Activated T-cell treated with anti-CD3 and anti-CD28 coated beads, Interleukin-2, amount 50 U/mL, for 4 hours (primary cell): ENCODE results near the gene BTBD9. TPM values are rescaled to one million over a fixed set of nuclear protein-coding genes. Genes with fewer than 3 reads are reported as not detected.
"Not testable (repeated sequence)": the region's sequence is repeated elsewhere in the genome, so short reads cannot be mapped to it uniquely, and the experiment has no call there.

Experiments used
- ATAC-seq, 2 donors: fragments of 200-7000 bp; cut with Tn5 transposase; one replicate each; pipeline ENCODE4 v1.10.0; 2021
- DNase-seq: peaks from one replicate; pipeline ENCODE4 v3.0.0-alpha.2; 2020
- H3K27me3 Mint-ChIP-seq: one replicate; pipeline ENCODE4 v1.8.0; 2021; ENCODE audit warnings: low read depth, mixed read lengths
- H3K36me3 Mint-ChIP-seq: one replicate; pipeline ENCODE4 v1.8.0; 2022; ENCODE audit warnings: mixed read lengths; ENCODE audit not compliant: insufficient read depth
- H3K4me1 Mint-ChIP-seq: one replicate; pipeline ENCODE4 v1.8.0; 2021; ENCODE audit warnings: low read depth, mixed read lengths
- H3K4me3 Mint-ChIP-seq: one replicate; pipeline ENCODE4 v1.8.0; 2021; ENCODE audit warnings: mild to moderate bottlenecking, moderate library complexity, mixed read lengths
- H3K9me3 Mint-ChIP-seq: one replicate; pipeline ENCODE4 v1.8.0; 2021; ENCODE audit warnings: mixed read lengths
- total RNA-seq, 3 donors: library from RNA; stranded (reverse); gene quantifications; one replicate each; pipeline ENCODE4 v1.2.1, GENCODE V29; 2021

Gene BTBD9
- total RNA-seq, 3 donors from 2014 or later: 13.1 to 22.9 (median 15.5) TPM

- no peaks in the 10 kb centered on the region for H3K27me3 Mint-ChIP-seq
- DNase-seq (no peak), ATAC-seq (no peak)
- H3K4me1 Mint-ChIP-seq: peaks cover 18% of the 10 kb centered on the region
- H3K4me3 Mint-ChIP-seq: no peak overlapping the region
- peaks cover 15% of the 10 kb centered on the region for H3K36me3 Mint-ChIP-seq
- no peaks in the 10 kb centered on the region for H3K9me3 Mint-ChIP-seq
These were observed 495.3 kb downstream of the BTBD9 start for GRCh38 chr6:38144365-38144945.

DNA sequence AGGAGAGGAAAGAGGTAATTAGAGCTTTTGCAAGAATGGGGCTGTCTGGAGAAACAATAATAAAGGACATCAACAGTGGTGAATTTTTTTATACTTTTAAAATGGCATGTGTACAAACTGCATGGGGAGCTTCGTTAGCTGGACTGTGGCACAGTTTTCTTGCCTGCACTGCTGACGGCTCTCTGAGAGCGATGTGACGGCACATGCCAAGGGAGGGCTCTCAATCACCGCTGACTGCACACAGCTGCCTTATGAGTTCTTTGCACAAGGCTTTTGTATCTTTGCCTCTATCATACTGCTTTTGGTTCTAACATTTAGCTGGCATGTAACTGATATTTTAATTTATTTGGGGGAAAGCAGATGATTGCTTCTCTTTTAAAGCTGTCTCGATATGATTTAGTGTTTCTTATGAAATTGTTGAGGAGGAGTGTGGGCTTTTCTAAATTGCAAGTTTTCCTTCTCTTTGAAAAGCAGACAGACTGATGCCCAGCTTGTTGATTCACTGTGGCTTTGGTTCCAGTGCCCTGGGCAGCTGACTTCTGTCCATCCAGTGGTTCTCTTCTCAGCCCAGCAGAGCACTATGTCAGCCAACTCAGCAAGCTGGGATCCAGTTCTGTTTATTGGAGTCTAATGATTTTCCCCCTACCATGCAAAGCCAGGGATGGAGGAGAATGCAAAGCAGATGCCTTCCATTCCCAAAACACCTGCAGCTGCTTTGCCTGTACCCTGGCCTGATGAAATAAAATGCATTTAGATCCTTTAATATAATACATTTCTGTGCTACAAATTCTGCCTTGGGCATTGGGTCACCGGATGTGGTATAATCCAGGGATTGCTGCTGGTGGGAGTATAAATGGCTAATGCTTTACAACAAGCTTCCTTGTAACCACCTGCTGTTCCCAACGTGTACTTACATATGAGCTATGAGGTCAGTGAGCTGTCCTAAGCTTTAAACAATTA lies 496.3 kb downstream of the BTBD9 start:
- no peak overlapping the region for H3K4me3 Mint-ChIP-seq
- ATAC-seq: no peak
- H3K36me3 Mint-ChIP-seq: peaks cover 24% of the 10 kb centered on the region
- H3K27me3 Mint-ChIP-seq: no peaks in the 10 kb centered on the region
- H3K4me1 Mint-ChIP-seq: peaks cover 22% of the 10 kb centered on the region
- H3K9me3 Mint-ChIP-seq: no peaks in the 10 kb centered on the region
- DNase-seq: no peak

DNA sequence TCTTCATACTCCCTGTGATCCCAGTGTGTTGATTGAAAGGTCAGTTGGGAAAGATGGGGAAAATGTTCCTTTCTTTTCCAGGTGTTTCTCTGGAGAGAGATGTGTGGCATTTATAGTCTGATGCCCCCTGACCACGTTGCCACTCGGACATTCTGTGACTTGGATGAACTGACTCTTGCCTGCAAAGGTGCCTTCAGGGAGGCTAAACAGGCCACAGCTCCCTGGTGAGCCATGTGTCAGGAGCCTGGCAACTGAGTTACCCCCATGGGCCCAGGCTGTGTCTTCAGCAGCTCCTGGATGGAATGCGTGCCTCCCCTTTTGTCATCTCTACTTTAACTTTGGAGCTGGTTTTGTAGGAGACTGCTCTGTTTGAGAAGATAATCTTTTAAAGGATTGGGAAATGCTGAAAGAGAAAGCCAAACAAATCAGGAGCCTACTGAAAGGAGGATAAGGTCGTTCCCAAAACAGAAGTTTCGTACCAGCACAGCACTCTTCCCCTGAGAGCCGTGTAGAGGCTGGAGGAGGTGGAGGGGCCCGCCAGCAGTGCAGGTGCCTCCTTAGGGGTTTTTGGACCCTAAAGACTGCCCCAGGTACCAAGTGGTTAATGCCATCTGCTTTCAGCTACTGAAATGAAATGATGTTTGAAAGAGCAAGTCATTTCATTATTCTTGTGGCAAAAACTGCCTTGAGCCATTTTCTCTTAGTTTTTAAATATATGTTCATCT lies 497.4 kb downstream of the BTBD9 start:
- Mint-ChIP-seq H3K36me3 (peaks cover 25% of the 10 kb centered on the region), H3K4me3 (no peak overlapping the region), H3K4me1 (peaks cover 21% of the 10 kb centered on the region), H3K9me3 (no peaks in the 10 kb centered on the region), H3K27me3 (no peaks in the 10 kb centered on the region)
- no peak for DNase-seq
- no peak for ATAC-seq

DNA sequence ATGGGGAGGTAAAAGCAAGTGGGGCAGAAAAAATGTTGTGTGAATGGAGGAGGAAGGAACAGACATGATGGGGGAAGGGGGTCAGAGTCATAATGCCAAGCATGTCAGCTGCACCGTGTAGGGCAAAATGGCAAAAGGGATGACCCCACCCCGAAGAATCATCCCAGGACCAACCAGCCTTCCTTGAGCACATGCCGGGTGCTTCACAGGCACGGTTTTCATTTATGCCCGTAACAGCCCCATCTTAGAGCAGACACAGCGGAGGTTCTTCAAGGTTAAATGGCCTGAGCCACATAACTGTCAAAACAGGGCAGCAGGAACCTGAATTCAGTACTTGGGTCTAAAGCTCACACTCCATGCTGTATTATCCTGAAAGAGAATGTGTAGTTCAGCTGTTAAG lies 498.0 kb downstream of the BTBD9 start:
- no peaks in the 10 kb centered on the region for H3K27me3 Mint-ChIP-seq
- no peak overlapping the region for H3K4me3 Mint-ChIP-seq
- no peak for DNase-seq
- peaks cover 25% of the 10 kb centered on the region for H3K36me3 Mint-ChIP-seq
- no peak for ATAC-seq
- H3K9me3 Mint-ChIP-seq: no peaks in the 10 kb centered on the region
- H3K4me1 Mint-ChIP-seq: peaks cover 20% of the 10 kb centered on the region

GRCh38 chr6:38141085-38141484 lies 498.6 kb downstream of the BTBD9 start:
- ATAC-seq (no peak), DNase-seq (no peak)
- peaks cover 19% of the 10 kb centered on the region for H3K4me1 Mint-ChIP-seq
- H3K4me3 Mint-ChIP-seq: no peak overlapping the region
- no peaks in the 10 kb centered on the region for H3K9me3 Mint-ChIP-seq
- peaks cover 24% of the 10 kb centered on the region for H3K36me3 Mint-ChIP-seq
- no peaks in the 10 kb centered on the region for H3K27me3 Mint-ChIP-seq

DNA sequence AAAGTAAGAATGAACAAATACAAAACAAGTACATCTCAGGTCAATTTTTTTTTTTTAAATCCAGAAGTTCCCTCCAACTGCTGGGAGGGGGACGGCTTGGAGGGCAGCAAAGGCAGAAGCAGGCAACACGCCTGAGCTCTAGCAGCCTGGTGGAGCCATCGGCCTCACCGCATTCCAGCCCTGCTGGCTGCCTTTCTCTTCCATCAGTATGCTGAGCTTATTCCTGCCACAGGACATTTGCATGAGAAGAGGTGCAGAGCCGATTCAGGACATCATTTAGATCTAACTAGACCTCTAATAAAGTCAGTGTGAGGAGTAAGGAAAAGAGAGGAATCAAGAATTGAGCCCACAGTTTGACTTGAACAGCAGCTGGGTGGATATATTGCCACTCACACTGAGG lies 501.4 kb downstream of the BTBD9 start:
- Mint-ChIP-seq H3K36me3 (peaks cover 27% of the 10 kb centered on the region), H3K9me3 (no peaks in the 10 kb centered on the region), H3K27me3 (no peaks in the 10 kb centered on the region), H3K4me3 (no peak overlapping the region), H3K4me1 (peaks cover 16% of the 10 kb centered on the region)
- no peak for ATAC-seq
- no peak for DNase-seq

GRCh38 chr6:38137608-38138265 lies 502.0 kb downstream of the BTBD9 start:
- peaks cover 27% of the 10 kb centered on the region for H3K36me3 Mint-ChIP-seq
- DNase-seq (no peak), ATAC-seq (no peak)
- peaks cover 17% of the 10 kb centered on the region for H3K4me1 Mint-ChIP-seq
- H3K9me3 Mint-ChIP-seq: no peaks in the 10 kb centered on the region
- no peaks in the 10 kb centered on the region for H3K27me3 Mint-ChIP-seq
- H3K4me3 Mint-ChIP-seq: no peak overlapping the region

GRCh38 chr6:38136547-38136946 lies 503.2 kb downstream of the BTBD9 start:
- no peak for DNase-seq
- H3K36me3 Mint-ChIP-seq: peaks cover 30% of the 10 kb centered on the region
- ATAC-seq: no peak
- no peaks in the 10 kb centered on the region for H3K27me3 Mint-ChIP-seq
- H3K9me3 Mint-ChIP-seq: no peaks in the 10 kb centered on the region
- H3K4me1 Mint-ChIP-seq: peaks cover 24% of the 10 kb centered on the region
- no peak overlapping the region for H3K4me3 Mint-ChIP-seq

DNA sequence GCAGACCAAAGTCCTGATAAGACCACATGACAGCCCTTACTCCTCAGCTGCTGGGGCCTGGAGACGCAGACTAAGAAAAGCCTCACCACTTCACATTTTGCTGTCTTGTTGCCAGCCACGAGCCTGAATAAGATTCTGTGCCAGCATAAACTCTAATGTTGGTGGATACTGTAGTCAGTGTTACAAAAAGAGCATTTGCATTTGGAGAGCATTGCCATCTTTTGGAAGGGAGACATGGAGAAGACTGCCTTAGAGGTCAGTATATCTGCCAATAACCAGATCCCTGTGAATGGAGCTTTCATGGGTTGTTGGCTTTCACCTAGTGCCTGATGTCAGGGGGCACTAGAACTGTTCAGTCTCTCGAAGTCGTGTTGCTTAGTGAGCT lies 505.0 kb downstream of the BTBD9 start:
- H3K9me3 Mint-ChIP-seq: peaks cover 4% of the 10 kb centered on the region
- H3K36me3 Mint-ChIP-seq: peaks cover 26% of the 10 kb centered on the region
- no peaks in the 10 kb centered on the region for H3K27me3 Mint-ChIP-seq
- H3K4me1 Mint-ChIP-seq: peaks cover 34% of the 10 kb centered on the region
- no peak for DNase-seq
- no peak for ATAC-seq
- no peak overlapping the region for H3K4me3 Mint-ChIP-seq

DNA sequence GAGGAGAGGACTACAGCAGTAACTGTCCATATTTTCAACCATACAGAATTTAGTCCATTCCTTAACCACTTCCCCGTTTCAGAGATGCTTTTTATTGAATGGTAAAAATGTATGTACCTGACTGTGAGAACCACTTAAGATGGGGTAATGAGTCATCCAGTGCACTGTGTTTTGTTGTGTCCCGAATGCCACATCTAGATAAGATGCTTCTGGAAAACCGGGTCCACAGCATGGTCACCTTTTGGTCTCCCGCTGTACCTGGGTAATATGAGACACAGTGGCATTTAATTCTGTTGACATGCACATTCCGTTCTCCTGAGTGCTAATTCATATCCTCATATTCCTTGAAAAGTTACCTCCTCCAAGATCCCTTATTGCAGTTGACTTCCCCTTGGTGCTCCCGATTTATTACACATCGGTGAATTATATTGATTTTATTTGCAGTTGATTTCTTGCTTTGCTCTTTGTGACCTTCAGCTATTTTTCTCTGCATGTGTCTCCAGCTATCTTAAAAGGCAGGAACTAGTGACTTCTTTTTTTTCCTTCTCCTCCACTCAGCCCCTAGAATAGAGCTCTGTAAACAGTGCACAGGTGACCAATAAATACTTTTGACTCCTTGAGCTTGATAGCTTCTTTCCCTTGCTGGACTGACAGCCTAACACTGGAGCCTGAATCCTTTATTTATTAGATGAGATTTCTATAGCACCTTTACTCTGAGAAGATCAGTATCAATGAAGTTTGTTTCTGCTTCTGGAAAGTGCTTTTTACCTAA lies 505.6 kb downstream of the BTBD9 start:
- ATAC-seq: no peak
- Mint-ChIP-seq H3K36me3 (peaks cover 28% of the 10 kb centered on the region), H3K27me3 (no peaks in the 10 kb centered on the region), H3K9me3 (peaks cover 6% of the 10 kb centered on the region), H3K4me3 (no peak overlapping the region), H3K4me1 (peaks cover 39% of the 10 kb centered on the region)
- no peak for DNase-seq

DNA sequence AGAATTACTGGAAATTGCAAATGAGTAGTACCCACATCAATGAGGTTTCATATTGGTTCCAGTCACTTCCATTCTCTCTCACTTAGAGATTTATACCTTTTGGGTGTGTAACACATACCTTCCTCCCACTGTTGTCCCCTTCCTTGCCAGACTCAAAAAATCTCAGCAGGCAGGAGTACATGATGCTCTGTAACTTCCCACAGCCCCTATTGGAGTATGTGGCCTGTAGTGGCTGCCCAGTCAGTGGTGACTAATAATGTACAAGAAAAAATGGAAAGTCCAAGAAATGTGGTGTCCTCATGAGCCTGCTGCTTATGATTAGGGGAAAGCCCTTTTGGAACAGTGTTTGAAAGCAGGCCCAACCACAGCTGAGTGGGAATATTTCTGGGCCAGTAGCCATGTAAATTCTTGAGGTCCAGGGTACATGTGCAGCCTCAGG lies 508.2 kb downstream of the BTBD9 start:
- peaks cover 41% of the 10 kb centered on the region for H3K4me1 Mint-ChIP-seq
- H3K9me3 Mint-ChIP-seq: peaks cover 6% of the 10 kb centered on the region
- no peaks in the 10 kb centered on the region for H3K27me3 Mint-ChIP-seq
- no peak for DNase-seq
- H3K4me3 Mint-ChIP-seq: no peak overlapping the region
- peaks cover 36% of the 10 kb centered on the region for H3K36me3 Mint-ChIP-seq
- ATAC-seq: peak; percentile 92

GRCh38 chr6:38127284-38127683 lies 512.4 kb downstream of the BTBD9 start:
- ATAC-seq (no peak), DNase-seq (no peak)
- Mint-ChIP-seq H3K36me3 (peaks cover 49% of the 10 kb centered on the region), H3K4me1 (peaks cover 36% of the 10 kb centered on the region), H3K4me3 (no peak overlapping the region), H3K9me3 (peaks cover 12% of the 10 kb centered on the region), H3K27me3 (no peaks in the 10 kb centered on the region)

GRCh38 chr6:38124224-38124926 lies 515.4 kb downstream of the BTBD9 start:
- not testable (repeated sequence) for ATAC-seq, H3K9me3 Mint-ChIP-seq, H3K27me3 Mint-ChIP-seq, H3K4me1 Mint-ChIP-seq, DNase-seq, H3K4me3 Mint-ChIP-seq
- H3K36me3 Mint-ChIP-seq: peaks cover 63% of the 10 kb centered on the region
